BLaER1 (cell line): ENCODE measurements around the gene SHPK.

Experiments
- H3K27ac ChIP-seq: shearing (Covaris generic); formaldehyde crosslinking; 2 replicates; pipeline ENCODE4 v1.8.1; 2022
- H3K27me3 ChIP-seq: shearing (Covaris generic); formaldehyde crosslinking; 2 replicates; pipeline ENCODE4 v1.8.1; 2022
- H3K36me3 ChIP-seq: shearing (Covaris generic); formaldehyde crosslinking; 2 replicates; pipeline ENCODE4 v1.8.1; 2022
- H3K4me1 ChIP-seq: shearing (Covaris generic); formaldehyde crosslinking; 2 replicates; pipeline ENCODE4 v1.8.1; 2022
- H3K4me2 ChIP-seq: shearing (Covaris generic); formaldehyde crosslinking; 2 replicates; pipeline ENCODE4 v1.8.1; 2022
- H3K4me3 ChIP-seq: shearing (Covaris generic); formaldehyde crosslinking; 2 replicates; pipeline ENCODE4 v1.8.1; 2022
- H3K9ac ChIP-seq: shearing (Covaris generic); formaldehyde crosslinking; 2 replicates; pipeline ENCODE4 v1.8.1; 2022
- H3K9me3 ChIP-seq: shearing (Covaris generic); formaldehyde crosslinking; 2 replicates; pipeline ENCODE4 v1.8.1; 2022
- H4K20me1 ChIP-seq: shearing (Covaris generic); formaldehyde crosslinking; 2 replicates; pipeline ENCODE4 v1.8.1; 2022
- Cebpa-rat ChIP-seq: shearing (Covaris generic); IDR thresholded peaks from 2 replicates; pipeline ENCODE4 v1.8.1; 2022

Gene SHPK

GRCh38 chr17:3610523-3610922 lies 25.5 kb downstream of the SHPK start:
- Histone ChIP-seq H3K27ac (no peak overlapping the region), H3K9ac (no peak overlapping the region), H3K36me3 (peaks cover 100% of the 10 kb centered on the region), H4K20me1 (peaks cover 23% of the 10 kb centered on the region), H3K4me2 (no peak overlapping the region), H3K27me3 (no peaks in the 10 kb centered on the region), H3K4me1 (no peaks in the 10 kb centered on the region), H3K9me3 (no peaks in the 10 kb centered on the region), H3K4me3 (no peak overlapping the region)
- TF ChIP-seq Cebpa-rat, result no peak

GRCh38 chr17:3609689-3610088 lies 26.4 kb downstream of the SHPK start:
- Histone ChIP-seq H3K4me3 (no peak overlapping the region), H3K9me3 (no peaks in the 10 kb centered on the region), H3K9ac (no peak overlapping the region), H4K20me1 (peaks cover 23% of the 10 kb centered on the region), H3K27ac (no peak overlapping the region), H3K4me1 (no peaks in the 10 kb centered on the region), H3K27me3 (no peaks in the 10 kb centered on the region), H3K4me2 (no peak overlapping the region), H3K36me3 (peaks cover 100% of the 10 kb centered on the region)
- TF ChIP-seq Cebpa-rat, result no peak

DNA sequence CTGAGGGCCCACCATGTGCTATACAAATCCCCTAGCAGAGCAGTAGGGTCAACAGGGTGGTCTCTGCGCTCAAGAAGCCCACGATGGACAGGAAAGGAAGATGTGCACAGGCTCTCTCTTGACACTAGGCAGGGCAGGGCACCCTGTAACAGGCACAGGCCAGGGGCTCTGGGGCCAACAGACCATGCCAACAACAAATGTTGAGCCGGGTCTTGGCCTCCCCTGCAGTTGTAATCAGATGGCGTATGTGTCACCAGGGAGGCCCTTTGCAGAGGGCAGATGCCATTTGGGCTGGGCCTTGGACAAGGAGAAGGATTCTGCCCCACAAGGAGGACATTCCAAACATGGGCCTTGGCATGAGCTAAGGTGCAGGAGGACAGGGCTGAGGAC lies 32.2 kb downstream of the SHPK start:
- H3K9me3 ChIP-seq, result no peaks in the 10 kb centered on the region
- H3K27ac ChIP-seq, result no peak overlapping the region
- H3K4me1 ChIP-seq, result no peaks in the 10 kb centered on the region
- no peak overlapping the region for H3K4me2 ChIP-seq
- H3K9ac ChIP-seq, result no peak overlapping the region
- no peak for TF ChIP-seq Cebpa-rat
- peaks cover 66% of the 10 kb centered on the region for H3K36me3 ChIP-seq
- 0 out of 2 replicates have a peak, but pooled peaks cover 6% of the 10 kb centered on the region for H4K20me1 ChIP-seq
- H3K27me3 ChIP-seq, result no peaks in the 10 kb centered on the region
- no peak overlapping the region for H3K4me3 ChIP-seq

DNA sequence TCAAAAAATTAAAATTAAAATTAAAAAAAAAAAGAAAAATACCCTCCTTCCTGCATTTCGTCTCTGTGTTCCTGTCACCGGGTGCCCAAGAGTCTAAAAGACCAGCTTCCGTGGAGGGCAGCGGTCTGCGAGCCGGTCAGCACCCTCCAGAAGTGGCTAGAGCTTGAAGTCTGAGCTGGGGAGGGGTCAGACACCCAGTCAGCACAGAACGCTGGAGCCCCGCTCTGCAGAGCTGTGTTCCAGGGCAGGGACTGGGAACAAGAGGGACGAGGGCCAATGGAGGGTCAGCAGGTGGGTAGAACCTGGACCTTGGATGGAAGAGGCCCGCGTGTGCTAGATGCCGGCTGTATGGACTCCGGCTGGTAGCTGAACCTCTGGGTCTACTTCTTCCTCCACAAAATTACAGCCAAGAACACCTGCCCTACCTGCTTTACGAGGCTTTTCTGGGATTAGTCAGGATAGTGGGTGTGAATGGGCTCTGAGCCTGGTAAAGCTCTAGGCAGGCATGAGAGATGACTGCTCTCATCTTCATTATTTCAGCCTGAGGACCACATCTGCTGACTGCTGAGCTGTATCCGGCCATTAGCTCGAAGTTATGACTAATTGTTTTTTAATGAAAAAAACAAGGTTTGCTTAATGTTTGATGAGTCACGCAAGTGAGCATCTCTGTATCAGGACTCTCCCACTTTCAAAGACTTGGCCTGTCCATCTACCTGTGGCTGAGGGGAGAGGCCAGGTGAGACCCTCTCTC lies 32.8 kb downstream of the SHPK start:
- Histone ChIP-seq H3K27me3 (no peaks in the 10 kb centered on the region), H4K20me1 (0 out of 2 replicates have a peak, but pooled peaks cover under 1% of the 10 kb centered on the region), H3K27ac (no peak overlapping the region), H3K4me3 (no peak overlapping the region), H3K4me2 (no peak overlapping the region), H3K9me3 (no peaks in the 10 kb centered on the region), H3K36me3 (peaks cover 60% of the 10 kb centered on the region), H3K4me1 (no peaks in the 10 kb centered on the region), H3K9ac (no peak overlapping the region)
- TF ChIP-seq Cebpa-rat, result no peak

DNA sequence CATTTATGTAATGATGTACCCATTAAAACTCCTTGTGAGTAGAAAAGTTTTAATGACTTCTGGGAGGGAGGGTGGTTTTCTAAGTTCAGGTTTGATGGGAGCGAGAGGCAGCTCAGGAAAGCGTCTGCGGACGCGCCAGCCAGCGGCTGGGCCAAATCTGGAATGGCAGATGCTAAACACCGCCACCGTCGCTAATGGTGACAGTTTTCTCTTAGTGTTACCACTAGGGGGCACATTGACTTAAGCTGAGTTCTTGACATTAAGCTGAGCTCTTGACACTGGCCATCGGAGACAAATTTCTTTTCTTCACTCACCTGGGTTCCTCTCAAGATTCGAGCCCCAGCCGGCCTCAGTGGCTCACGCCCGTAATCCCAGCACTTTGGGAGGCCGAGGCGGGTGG lies 33.6 kb downstream of the SHPK start:
- Histone ChIP-seq H4K20me1 (no peaks in the 10 kb centered on the region), H3K36me3 (peaks cover 52% of the 10 kb centered on the region), H3K9ac (no peak overlapping the region), H3K4me2 (no peak overlapping the region), H3K27me3 (no peaks in the 10 kb centered on the region), H3K4me1 (no peaks in the 10 kb centered on the region), H3K27ac (no peak overlapping the region), H3K9me3 (no peaks in the 10 kb centered on the region), H3K4me3 (no peak overlapping the region)
- no peak for TF ChIP-seq Cebpa-rat

- no peaks in the 10 kb centered on the region for H4K20me1 ChIP-seq
- no peaks in the 10 kb centered on the region for H3K27me3 ChIP-seq
- H3K4me1 ChIP-seq, result no peaks in the 10 kb centered on the region
- TF ChIP-seq Cebpa-rat, result no peak
- H3K4me3 ChIP-seq, result no peak overlapping the region
- H3K27ac ChIP-seq, result no peak overlapping the region
- H3K4me2 ChIP-seq, result no peak overlapping the region
- no peak overlapping the region for H3K9ac ChIP-seq
- no peaks in the 10 kb centered on the region for H3K9me3 ChIP-seq
- peaks cover 43% of the 10 kb centered on the region for H3K36me3 ChIP-seq
These were observed 35.4 kb downstream of the SHPK start for GRCh38 chr17:3600529-3601205.

GRCh38 chr17:3598078-3598477 lies 38.0 kb downstream of the SHPK start:
- Histone ChIP-seq H3K4me2 (no peak overlapping the region), H3K4me1 (no peaks in the 10 kb centered on the region; the same call in 1 of the 2 replicates), H3K9me3 (no peaks in the 10 kb centered on the region), H3K9ac (no peak overlapping the region), H3K4me3 (no peak overlapping the region), H4K20me1 (no peaks in the 10 kb centered on the region), H3K36me3 (peaks cover 23% of the 10 kb centered on the region; the same call in 1 of the 2 replicates), H3K27me3 (no peaks in the 10 kb centered on the region), H3K27ac (no peak overlapping the region)
- no peak for TF ChIP-seq Cebpa-rat

GRCh38 chr17:3596804-3597464 lies 39.1 kb downstream of the SHPK start:
- Histone ChIP-seq H3K36me3 (peaks cover 14% of the 10 kb centered on the region; the same call in 1 of the 2 replicates), H3K4me2 (no peak overlapping the region), H3K9ac (no peak overlapping the region), H4K20me1 (no peaks in the 10 kb centered on the region), H3K4me3 (no peak overlapping the region), H3K27me3 (no peaks in the 10 kb centered on the region), H3K9me3 (no peaks in the 10 kb centered on the region), H3K4me1 (no peaks in the 10 kb centered on the region; the same call in 1 of the 2 replicates), H3K27ac (no peak overlapping the region)
- no peak for TF ChIP-seq Cebpa-rat

GRCh38 chr17:3594976-3595375 lies 41.1 kb downstream of the SHPK start:
- no peak for TF ChIP-seq Cebpa-rat
- H4K20me1 ChIP-seq, result no peaks in the 10 kb centered on the region
- H3K9ac ChIP-seq, result no peak overlapping the region

More at GRCh38 chr17:3594976-3595375, 41.1 kb downstream of the SHPK start:
- H3K36me3 ChIP-seq, result peaks cover 11% of the 10 kb centered on the region; the same call in 1 of the 2 replicates
- peaks cover 17% of the 10 kb centered on the region for H3K4me1 ChIP-seq
- H3K27me3 ChIP-seq, result no peaks in the 10 kb centered on the region
- H3K27ac ChIP-seq, result no peak overlapping the region; the same call in 1 of the 2 replicates
- H3K4me3 ChIP-seq, result no peak overlapping the region
- no peak overlapping the region for H3K4me2 ChIP-seq
- no peaks in the 10 kb centered on the region for H3K9me3 ChIP-seq
